Spleen (tissue), 7 donors: ENCODE results near the gene ALOX5AP.

Experiments used
- CTCF ChIP-seq, 11 experiments: fragments of 200-600 bp in 7 of 11; fragments of 450-650 bp in 4 of 11; sonication (generic) in 4 of 11; IDR thresholded peaks in 8 of 11; conservative IDR thresholded peaks in 3 of 11; 1 replicate in 7 of 11; 2 replicates in 4 of 11; pipeline versions ENCODE4 v1.4.0 to v1.8.0; 2016 to 2021; ENCODE audit warnings: antibody characterized with exemption in 11 of 11, inconsistent platforms in 4 of 11, mild to moderate bottlenecking in 1 of 11
- POLR2AphosphoS5 ChIP-seq, 3 donors: sonication (generic); formaldehyde crosslinking; IDR thresholded peaks; one replicate each; pipeline ENCODE4 v1.5.1; 2017; ENCODE audit warnings: antibody characterized with exemption in 3 of 3
- donor health status: DM: no; HTN: no; CAD: no; lungs with moderate emphysema.
- donor health status: DM: no; HTN: no; CAD: no.
- donor health status: DM: no; HTN: no; CAD: no.

GRCh38 chr13:30799356-30799824 is 64.0 kb downstream of the ALOX5AP start:
- TF ChIP-seq CTCF (IDR thresholded peaks at IDR 0.05 in 8 of 11, conservative IDR thresholded peaks at IDR 0.05 in 3 of 11), result no peak
- no peak for TF ChIP-seq POLR2AphosphoS5 (IDR thresholded peaks at IDR 0.05)
